HCT116 (cell line): ENCODE measurements around the gene ESPL1. TPM values are rescaled to one million over a fixed set of nuclear protein-coding genes. Genes with fewer than 3 reads are reported as not detected.

Experiments
- ATAC-seq: fragments of 200-7000 bp; cut with Tn5 transposase; 2 replicates; pipeline ENCODE4 v1.9.1; 2020; ENCODE audit warnings: mild to moderate bottlenecking, moderate library complexity
- BruUV-seq: library from RNA; stranded (reverse); fragments of 400-500 nt; replicated peaks from 2 replicates; lab custom pipeline; 2021; lab: Mats Ljungman, UMichigan
- CTCF ChIA-PET: fragments of 300-600 bp; sonication (Branson Sonifier 250); formaldehyde crosslinking; loops from one replicate; lab custom pipeline; 2021; ENCODE audit warnings: antibody characterized with exemption; lab: Charles Lee
- POLR2A ChIA-PET: fragments of 300-600, 350-600 bp; sonication (Branson Sonifier 250); formaldehyde crosslinking; loops from one replicate; lab custom pipeline; 2021; ENCODE audit warnings: antibody characterized with exemption; lab: Charles Lee
- RAD21 ChIA-PET, 2 experiments: fragments of 300-600 bp; sonication (Branson Sonifier 250); formaldehyde crosslinking; loops; one replicate each; lab custom pipeline; 2023; ENCODE audit warnings: low total read pairs in 2 of 2; ENCODE audit not compliant: uncharacterized antibody in 2 of 2, unreplicated experiment in 2 of 2, low non-redundant PET in 1 of 2; lab: Charles Lee
- DNase-seq: peaks from one replicate; pipeline ENCODE4 v3.0.0-alpha.2; 2010; ENCODE audit warnings: low read depth, low spot score
- H2AFZ ChIP-seq: fragments of 200-600 bp; shearing (Covaris generic), sonication (generic); 2 replicates; pipeline ENCODE4 v1.6.1; 2017; ENCODE audit warnings: low read depth, mixed run types, mixed read lengths, antibody characterized with exemption, low read length; ENCODE audit not compliant: poor library complexity, severe bottlenecking
- H3K27ac ChIP-seq: 2 replicates; pipeline ENCODE4 v1.5.1; 2012; ENCODE audit warnings: low read depth, low read length
- H3K27me3 ChIP-seq: fragments of 200-600 bp; sonication (generic); 2 replicates; pipeline ENCODE4 v1.6.1; 2016; ENCODE audit warnings: mixed run types, low read length, mixed read lengths; ENCODE audit not compliant: insufficient read depth
- H3K36me3 ChIP-seq, 2 experiments: fragments of 200-500 bp in 1 of 2; fragments of 200-600 bp in 1 of 2; sonication (Bioruptor generic) in 1 of 2; sonication (generic) in 1 of 2; 2 replicates each; pipeline versions ENCODE4 v1.5.1 to v1.6.1; 2014 to 2016; ENCODE audit warnings: low read length in 2 of 2, inconsistent platforms in 1 of 2, mixed read lengths in 1 of 2, mixed run types in 1 of 2; ENCODE audit not compliant: insufficient read depth in 2 of 2, control insufficient read depth in 1 of 2
- H3K4me1 ChIP-seq, 2 experiments: fragments of 200-600 bp in 1 of 2; sonication (generic) in 1 of 2; 2 replicates each; pipeline versions ENCODE4 v1.5.1 to v1.6.1; 2012 to 2017; ENCODE audit warnings: low read length in 2 of 2, inconsistent platforms in 1 of 2, mild to moderate bottlenecking in 1 of 2, mixed read lengths in 1 of 2, mixed run types in 1 of 2, moderate library complexity in 1 of 2; ENCODE audit not compliant: insufficient read depth in 2 of 2, control insufficient read depth in 1 of 2
- H3K4me2 ChIP-seq: fragments of 200-600 bp; sonication (generic); 2 replicates; pipeline ENCODE4 v1.6.1; 2017; ENCODE audit warnings: mixed run types, low read length, mixed read lengths
- H3K4me3 ChIP-seq, 2 experiments: fragments of 200-600 bp in 1 of 2; sonication (generic) in 1 of 2; replicated peaks in 1 of 2; 2 replicates each; pipeline ENCODE4 v1.5.1; 2011 to 2016; ENCODE audit warnings: low read length in 2 of 2, control low read depth in 1 of 2, low read depth in 1 of 2, mild to moderate bottlenecking in 1 of 2, mixed read lengths in 1 of 2, mixed run types in 1 of 2
- H3K79me2 ChIP-seq: fragments of 200-600 bp; sonication (generic); 2 replicates; pipeline ENCODE4 v1.6.1; 2017; ENCODE audit warnings: mild to moderate bottlenecking, mixed run types, low read length, moderate library complexity, mixed read lengths; ENCODE audit not compliant: insufficient read depth
- H3K9ac ChIP-seq: fragments of 200-600 bp; sonication (generic); 2 replicates; pipeline ENCODE4 v1.6.1; 2016; ENCODE audit warnings: low read length, mixed read lengths
- H3K9me2 ChIP-seq: fragments of 200-600 bp; sonication (generic), shearing (Covaris generic); 2 replicates; pipeline ENCODE4 v1.6.1; 2017; ENCODE audit warnings: mixed run types, mild to moderate bottlenecking, moderate library complexity; ENCODE audit not compliant: insufficient read depth
- H3K9me3 ChIP-seq, 2 experiments: fragments of 200-500 bp in 1 of 2; fragments of 200-600 bp in 1 of 2; sonication (Bioruptor generic) in 1 of 2; sonication (generic) in 1 of 2; 2 replicates each; pipeline ENCODE4 v1.6.1; 2014 to 2017; ENCODE audit warnings: low read length in 2 of 2, mixed read lengths in 2 of 2, inconsistent platforms in 1 of 2, low read depth in 1 of 2, mild to moderate bottlenecking in 1 of 2, mixed run types in 1 of 2, moderate library complexity in 1 of 2; ENCODE audit not compliant: control insufficient read depth in 1 of 2, insufficient read depth in 1 of 2
- H4K20me1 ChIP-seq: fragments of 200-600 bp; sonication (generic), shearing (Covaris generic); 2 replicates; pipeline ENCODE4 v1.6.1; 2017; ENCODE audit warnings: mixed run types, mild to moderate bottlenecking, moderate library complexity; ENCODE audit not compliant: insufficient read depth
- CBX3 ChIP-seq: IDR thresholded peaks from 2 replicates; pipeline ENCODE4 v1.6.1; 2012; ENCODE audit warnings: low read depth
- CEBPB ChIP-seq: IDR thresholded peaks from 2 replicates; pipeline ENCODE4 v1.6.1; 2012; ENCODE audit warnings: low read depth
- EGR1 ChIP-seq: IDR thresholded peaks from 2 replicates; pipeline ENCODE4 v1.6.1; 2012; ENCODE audit warnings: low read depth
- EZH2 ChIP-seq: fragments of 200-600 bp; sonication (generic); IDR thresholded peaks from 2 replicates; pipeline ENCODE4 v1.6.1; 2017; ENCODE audit warnings: antibody characterized with exemption, mixed run types
- EZH2phosphoT487 ChIP-seq: fragments of 200-600 bp; IDR thresholded peaks from 2 replicates; pipeline ENCODE4 v1.6.1; 2018; ENCODE audit warnings: antibody characterized with exemption, borderline replicate concordance
- FOSL1 ChIP-seq: IDR thresholded peaks from 2 replicates; pipeline ENCODE4 v1.6.1; 2012; ENCODE audit warnings: low read depth
- JUND ChIP-seq: IDR thresholded peaks from 2 replicates; pipeline ENCODE4 v1.6.1; 2012
- SIN3A ChIP-seq: IDR thresholded peaks from 2 replicates; pipeline ENCODE4 v1.6.1; 2012; ENCODE audit warnings: low read depth
- SRF ChIP-seq: IDR thresholded peaks from 2 replicates; pipeline ENCODE4 v1.6.1; 2012; ENCODE audit warnings: low read depth
- TCF7L2 ChIP-seq: IDR thresholded peaks from 2 replicates; pipeline ENCODE4 v1.7.0; 2011; ENCODE audit warnings: borderline replicate concordance, inconsistent platforms; ENCODE audit not compliant: insufficient read depth, insufficient read length; ENCODE audit errors: extremely low read depth
- YY1 ChIP-seq: IDR thresholded peaks from 2 replicates; pipeline ENCODE4 v1.6.1; 2011; ENCODE audit warnings: low read length, low read depth, moderate library complexity, mild to moderate bottlenecking; ENCODE audit not compliant: insufficient replicate concordance; ENCODE audit errors: extremely low read depth
- ZFX ChIP-seq: fragments of 450-650 bp; IDR thresholded peaks from 2 replicates; pipeline ENCODE4 v1.6.1; 2017
- ZNF274 ChIP-seq: fragments of 200-500 bp; sonication (Bioruptor generic); IDR thresholded peaks from 2 replicates; pipeline ENCODE4 v1.6.1; 2014; ENCODE audit warnings: mild to moderate bottlenecking, low read depth, low read length, inconsistent platforms
- intact Hi-C: fragments of 100-400 bp; cut with micrococcal nuclease; formaldehyde crosslinking; loops from 2 replicates; pipeline ENCODE4 v1.10.0; 2022
- total RNA-seq: library from RNA; stranded (reverse); gene quantifications from one replicate; pipeline ENCODE4 v1.2.1, GENCODE V29; 2021; ENCODE audit not compliant: unreplicated experiment
- TF ChIP-seq, protein P1 (sequence below), 3 experiments: fragments of 200-600 bp in 1 of 3; sonication (generic) in 1 of 3; IDR thresholded peaks in 2 of 3; conservative IDR thresholded peaks in 1 of 3; 2 replicates each; pipeline ENCODE4 v1.5.1; 2012 to 2017; ENCODE audit warnings: low read depth in 2 of 3, low read length in 2 of 3, antibody characterized with exemption in 1 of 3, borderline replicate concordance in 1 of 3, control low read depth in 1 of 3, mild to moderate bottlenecking in 1 of 3, mixed read lengths in 1 of 3, mixed run types in 1 of 3, moderate library complexity in 1 of 3; ENCODE audit not compliant: insufficient read depth in 1 of 3
- TF ChIP-seq, protein P2 (sequence below): IDR thresholded peaks from 2 replicates; pipeline ENCODE4 v1.6.1; 2012

Gene ESPL1
- total RNA-seq, 1 experiment from 2014 or later, result 50.3 TPM

DNA sequence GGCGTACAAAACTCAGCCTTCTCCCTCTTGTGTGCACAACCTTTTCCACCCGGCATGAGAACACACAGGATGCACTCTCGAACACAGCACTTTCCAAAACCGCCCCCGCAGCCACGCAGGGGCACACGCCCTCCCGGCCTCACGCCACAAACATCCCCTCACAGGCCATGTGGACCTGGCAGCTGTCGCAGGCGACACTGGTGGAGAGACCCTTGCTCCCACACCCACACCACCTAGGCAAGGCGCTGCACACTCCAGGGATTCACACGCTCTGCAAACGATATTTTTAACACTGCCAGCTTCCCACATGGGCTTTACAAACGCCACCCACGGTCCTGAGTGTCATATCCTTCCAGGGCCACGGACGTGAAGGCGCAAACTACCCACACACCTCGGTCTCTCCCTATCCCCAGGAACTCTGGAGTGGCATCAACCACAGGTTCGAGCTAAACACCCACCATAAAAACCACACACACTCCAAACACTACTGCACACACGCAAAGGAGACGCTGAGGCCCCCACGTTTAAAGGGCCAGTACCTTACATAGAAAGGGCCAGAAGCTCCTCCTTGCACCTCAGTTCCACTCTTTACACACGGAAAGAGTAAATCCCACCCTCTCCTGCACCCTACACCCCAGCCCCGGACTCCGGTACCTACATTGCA lies 48.7 kb upstream of the ESPL1 start:
- H3K79me2 ChIP-seq, result peaks cover 40% of the 10 kb centered on the region

DNA sequence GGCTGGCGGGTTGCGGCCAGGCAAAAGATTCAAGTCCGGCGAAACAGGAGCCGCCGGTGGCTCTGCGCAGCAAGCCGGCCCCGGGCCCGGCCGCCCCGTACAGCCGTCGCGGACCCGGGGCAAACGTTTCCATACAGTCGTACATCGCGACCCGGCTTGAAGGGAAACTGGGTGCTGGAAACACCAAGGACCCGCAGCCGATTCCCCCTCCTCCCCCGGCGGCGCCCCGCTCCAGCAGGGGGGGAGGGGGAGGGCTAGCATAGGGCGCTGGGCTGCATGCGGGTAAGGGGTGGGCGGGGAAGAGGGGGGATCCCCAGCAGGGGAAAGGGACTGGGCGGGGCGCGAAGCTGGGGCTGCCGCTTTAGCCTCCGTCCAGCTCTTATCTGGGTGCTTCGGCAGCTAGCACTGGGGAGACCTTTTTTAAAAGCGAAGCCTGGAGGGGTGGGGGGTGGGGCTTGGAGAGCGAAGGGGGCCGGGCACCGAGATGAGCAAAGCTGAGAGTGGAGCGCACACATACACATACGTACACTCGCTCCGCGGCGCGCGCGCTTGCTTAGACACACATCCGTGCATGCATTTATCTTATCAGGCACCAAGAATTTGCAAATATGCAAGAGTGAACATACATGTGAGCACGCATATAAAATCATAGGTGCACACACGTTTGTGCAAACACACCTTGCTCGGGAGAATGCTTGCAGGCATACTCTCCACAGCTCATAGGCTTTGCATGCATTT lies 48.0 kb upstream of the ESPL1 start:
- BruUV-seq, result no TSS peak
- Histone ChIP-seq H3K27me3 (no peaks in the 10 kb centered on the region), H3K27ac (peak overlapping the region; percentile 99), H2AFZ (no peak overlapping the region), H3K9ac (peak overlapping the region; percentile 93), H4K20me1 (no peaks in the 10 kb centered on the region), H3K9me3 (no peaks in the 10 kb centered on the region), H3K9me2 (no peaks in the 10 kb centered on the region), H3K4me2 (peak overlapping the region; percentile 100), H3K4me1 (peaks cover 51 to 80% of the 10 kb centered on the region in 2 experiments), H3K36me3 (peaks cover 0 to 2% of the 10 kb centered on the region in 2 experiments; a peak in 1 of 4 replicates), H3K4me3 (peak overlapping the region; percentile 72 to 88), H3K79me2 (peaks cover 40% of the 10 kb centered on the region)
- RAD21 ChIA-PET, result interaction anchor here (1.0 to 1.7 kb wide), 3 partner anchors 31 to 101 kb away, joined by 3 read pairs; partner anchors contain the start of gene AAAS (in 1 of the 2)
- CTCF ChIA-PET, result interaction anchor here (1.4 to 2.5 kb wide), 5 partner anchors 31 to 154 kb away, joined by 3 to 12 read pairs (median 5); partner anchors contain the start of genes AAAS and PFDN5
- DNase-seq (peak; percentile 46), ATAC-seq (peak; percentile 55)
- intact Hi-C loops, result loop anchor here (1.0 to 2.0 kb wide), 2 partner anchors 31 to 48 kb away; partner anchors contain the start of gene ESPL1
- POLR2A ChIA-PET, result interaction anchor here (0.7 to 2.5 kb wide), 4 partner anchors 10 to 100 kb away, joined by 3 to 7 read pairs (median 3); no protein-coding TSS in a partner anchor
- TF ChIP-seq CEBPB (no peak), SRF (no peak), FOSL1 (no peak), EGR1 (no peak), JUND (no peak), ZNF274 (no peak), YY1 (no peak), TCF7L2 (no peak), SIN3A (no peak), ZFX (no peak; the same call in 1 of the 2 replicates), EZH2phosphoT487 (no peak), EZH2 (no peak), CBX3 (no peak)
- TF ChIP-seq, protein P1, sequence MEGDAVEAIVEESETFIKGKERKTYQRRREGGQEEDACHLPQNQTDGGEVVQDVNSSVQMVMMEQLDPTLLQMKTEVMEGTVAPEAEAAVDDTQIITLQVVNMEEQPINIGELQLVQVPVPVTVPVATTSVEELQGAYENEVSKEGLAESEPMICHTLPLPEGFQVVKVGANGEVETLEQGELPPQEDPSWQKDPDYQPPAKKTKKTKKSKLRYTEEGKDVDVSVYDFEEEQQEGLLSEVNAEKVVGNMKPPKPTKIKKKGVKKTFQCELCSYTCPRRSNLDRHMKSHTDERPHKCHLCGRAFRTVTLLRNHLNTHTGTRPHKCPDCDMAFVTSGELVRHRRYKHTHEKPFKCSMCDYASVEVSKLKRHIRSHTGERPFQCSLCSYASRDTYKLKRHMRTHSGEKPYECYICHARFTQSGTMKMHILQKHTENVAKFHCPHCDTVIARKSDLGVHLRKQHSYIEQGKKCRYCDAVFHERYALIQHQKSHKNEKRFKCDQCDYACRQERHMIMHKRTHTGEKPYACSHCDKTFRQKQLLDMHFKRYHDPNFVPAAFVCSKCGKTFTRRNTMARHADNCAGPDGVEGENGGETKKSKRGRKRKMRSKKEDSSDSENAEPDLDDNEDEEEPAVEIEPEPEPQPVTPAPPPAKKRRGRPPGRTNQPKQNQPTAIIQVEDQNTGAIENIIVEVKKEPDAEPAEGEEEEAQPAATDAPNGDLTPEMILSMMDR (IDR thresholded peaks at IDR 0.05 in 2 of 3, conservative IDR thresholded peaks at IDR 0.05 in 1 of 3; ENCODE audit: borderline replicate concordance in 1 of 3, insufficient read depth in 1 of 3, low read depth in 2 of 3, low read length in 2 of 3), result no peak
- TF ChIP-seq, protein P2, sequence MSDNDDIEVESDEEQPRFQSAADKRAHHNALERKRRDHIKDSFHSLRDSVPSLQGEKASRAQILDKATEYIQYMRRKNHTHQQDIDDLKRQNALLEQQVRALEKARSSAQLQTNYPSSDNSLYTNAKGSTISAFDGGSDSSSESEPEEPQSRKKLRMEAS, result no peak

More for the DNA sequence above, 48.7 kb upstream of the ESPL1 start:
- H3K9me3 ChIP-seq, result no peaks in the 10 kb centered on the region
- no peaks in the 10 kb centered on the region for H4K20me1 ChIP-seq
- H2AFZ ChIP-seq, result no peak overlapping the region
- peaks cover 44 to 73% of the 10 kb centered on the region in 2 experiments for H3K4me1 ChIP-seq
- ATAC-seq, result no peak
- H3K4me2 ChIP-seq, result peak overlapping the region; percentile 100
- H3K9me2 ChIP-seq, result no peaks in the 10 kb centered on the region
- H3K9ac ChIP-seq, result peak overlapping the region; percentile 93
- peak overlapping the region; percentile 99 for H3K27ac ChIP-seq
- intact Hi-C loops, result loop anchor here (1.0 kb wide), 1 partner anchor 49 kb away; the partner anchor contains the start of gene ESPL1
- peak overlapping the region; percentile 72 to 88 for H3K4me3 ChIP-seq
- TF ChIP-seq EZH2phosphoT487, result no peak
- peak; percentile 40; the same call in 1 of the 2 replicates for TF ChIP-seq ZFX
- CTCF ChIA-PET, result interaction anchor here (1.4 to 2.5 kb wide), 5 partner anchors 32 to 154 kb away, joined by 3 to 12 read pairs (median 5); partner anchors contain the start of genes AAAS and PFDN5
- BruUV-seq, result TSS peak; percentile 43
- RAD21 ChIA-PET, result interaction anchor here (0.6 to 1.1 kb wide), 2 partner anchors 102 to 1072 kb away, joined by 3 read pairs; partner anchors contain the start of gene AAAS (in 1 of the 2)
- H3K36me3 ChIP-seq, result peaks cover 0 to 2% of the 10 kb centered on the region in 2 experiments; a peak in 1 of 4 replicates
- POLR2A ChIA-PET, result interaction anchor here (0.7 to 2.5 kb wide), 4 partner anchors 10 to 100 kb away, joined by 3 to 7 read pairs (median 3); no protein-coding TSS in a partner anchor
- no peaks in the 10 kb centered on the region for H3K27me3 ChIP-seq
- no peak for DNase-seq
